Mucosa of descending colon (tissue), 3 donors: ENCODE measurements around the gene MAD2L2. TPM values are rescaled to one million over a fixed set of nuclear protein-coding genes. Genes with fewer than 3 reads are reported as not detected.

Experiments
- ATAC-seq: fragments of 200-7000 bp; cut with Tn5 transposase; one replicate; pipeline ENCODE4 v1.9.1; 2020; ENCODE audit warnings: mild to moderate bottlenecking, moderate library complexity
- DNase-seq, 3 donors: peaks; one replicate each; pipeline ENCODE4 v3.0.0-alpha.2; 2020
- H3K36me3 ChIP-seq: fragments of 200-600 bp; one replicate; pipeline ENCODE4 v1.8.0; 2021; ENCODE audit warnings: low read depth, mild to moderate bottlenecking
- H3K4me1 ChIP-seq: fragments of 200-600 bp; one replicate; pipeline ENCODE4 v1.8.0; 2021; ENCODE audit warnings: low read depth, mild to moderate bottlenecking
- H3K4me3 ChIP-seq: fragments of 200-600 bp; one replicate; pipeline ENCODE4 v1.8.0; 2021; ENCODE audit warnings: mild to moderate bottlenecking
- H3K9me3 ChIP-seq: fragments of 200-600 bp; one replicate; pipeline ENCODE4 v1.8.0; 2021; ENCODE audit warnings: mild to moderate bottlenecking
- CTCF ChIP-seq: fragments of 200-600 bp; IDR thresholded peaks from one replicate; pipeline ENCODE4 v1.8.0; 2022; ENCODE audit warnings: antibody characterized with exemption, mild to moderate bottlenecking
- intact Hi-C, 2 donors: fragments of 100-400 bp; cut with DNase I in 1 of 2; cut with micrococcal nuclease in 1 of 2; formaldehyde crosslinking; loops; one replicate each; pipeline versions ENCODE4 v1.11.0 to v1.11.1; 2022; cut with DNase I, micrococcal nuclease
- total RNA-seq, 3 donors: library from RNA; stranded (reverse); fragmentation: NEBNext Ultra II Directional in 2 of 3; extraction: Animal tissue kit (Norgen Biotek cat#: 25700) in 2 of 3; gene quantifications; one replicate each; pipeline versions ENCODE4 v1.2.1 to v1.2.4, GENCODE V29; 2021 to 2023
- donor health status: DM: no; HTN: no; CAD: no; lungs with moderate emphysema.
- donor health status: DM: no; HTN: no; CAD: no.
- donor health status: DM: no; HTN: yes; CAD: no.

The MAD2L2 gene
- total RNA-seq, 3 donors from 2014 or later = 5.1 to 21.2 (median 16.3) TPM

GRCh38 chr1:11704691-11705475 lies 23.9 kb upstream of the MAD2L2 start:
- Histone ChIP-seq H3K36me3 (no peaks in the 10 kb centered on the region), H3K4me1 (no peaks in the 10 kb centered on the region), H3K9me3 (no peaks in the 10 kb centered on the region), H3K4me3 (no peak overlapping the region)
- DNase-seq (no peak), ATAC-seq (no peak)
- intact Hi-C loops = no loop called here
- TF ChIP-seq CTCF = no peak

GRCh38 chr1:11704194-11704529 lies 23.2 kb upstream of the MAD2L2 start:
- ATAC-seq (no peak), DNase-seq (no peak)
- Histone ChIP-seq H3K4me3 (no peak overlapping the region), H3K36me3 (no peaks in the 10 kb centered on the region), H3K9me3 (no peaks in the 10 kb centered on the region), H3K4me1 (no peaks in the 10 kb centered on the region)
- TF ChIP-seq CTCF = no peak
- intact Hi-C loops = no loop called here

GRCh38 chr1:11703357-11704193 lies 22.6 kb upstream of the MAD2L2 start:
- Histone ChIP-seq H3K9me3 (no peaks in the 10 kb centered on the region), H3K4me1 (no peaks in the 10 kb centered on the region), H3K4me3 (no peak overlapping the region), H3K36me3 (no peaks in the 10 kb centered on the region)
- DNase-seq (no peak), ATAC-seq (no peak)
- TF ChIP-seq CTCF = no peak
- intact Hi-C loops = no loop called here

- H3K36me3 ChIP-seq = no peaks in the 10 kb centered on the region
- DNase-seq = no peak
- H3K4me1 ChIP-seq = no peaks in the 10 kb centered on the region
- TF ChIP-seq CTCF = no peak
- no peak overlapping the region for H3K4me3 ChIP-seq
- intact Hi-C loops = no loop called here
- no peaks in the 10 kb centered on the region for H3K9me3 ChIP-seq
- ATAC-seq = no peak
Observed at GRCh38 chr1:11701981-11702803, 21.2 kb upstream of the MAD2L2 start.

GRCh38 chr1:11701551-11701961 lies 20.6 kb upstream of the MAD2L2 start:
- intact Hi-C loops = no loop called here
- DNase-seq (no peak), ATAC-seq (no peak)
- no peaks in the 10 kb centered on the region for H3K36me3 ChIP-seq
- no peak for TF ChIP-seq CTCF
- H3K4me1 ChIP-seq = no peaks in the 10 kb centered on the region
- no peaks in the 10 kb centered on the region for H3K9me3 ChIP-seq
- H3K4me3 ChIP-seq = no peak overlapping the region
